ENCODE results near the gene LIMA1.

Gene LIMA1

DNA sequence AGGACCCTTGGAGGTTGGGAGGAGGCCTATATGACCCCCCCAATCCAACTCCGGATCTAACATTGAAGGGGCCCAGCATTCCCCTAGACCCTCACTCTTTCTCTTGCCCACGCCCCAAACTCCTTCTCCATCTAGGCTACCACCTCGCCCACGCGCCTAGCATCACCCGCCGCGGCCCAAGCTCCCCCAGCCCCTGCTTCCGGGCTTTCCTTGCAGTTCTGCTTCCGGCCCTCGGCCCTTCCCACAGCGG lies 116.6 kb downstream of the LIMA1 start:
- Histone ChIP-seq H3K4me1 (ENCODE audit: low read length) (peaks cover 5% of the 10 kb centered on the region; the same call in 1 of the 2 replicates), H3K36me3 (replicated peaks; ENCODE audit: insufficient read depth, low read length) (no peaks in the 10 kb centered on the region), H3K79me2 (ENCODE audit: low read length) (peaks cover 25% of the 10 kb centered on the region), H2AFZ (ENCODE audit: low read length) (peak overlapping the region; percentile 76), H4K20me1 (ENCODE audit: insufficient read depth, low read length) (no peaks in the 10 kb centered on the region), H3K4me3 (ENCODE audit: low read length) (peak overlapping the region; percentile 75), H3K27ac (ENCODE audit: low read length) (peak overlapping the region; percentile 12; the same call in 1 of the 2 replicates), H3K27me3 (replicated peaks; ENCODE audit: insufficient read depth, low read length) (no peaks in the 10 kb centered on the region), H3K4me2 (ENCODE audit: low read depth, low read length) (peak overlapping the region; percentile 94), H3F3A (ENCODE audit: insufficient read depth, low read length) (no peaks in the 10 kb centered on the region), H3K9me2 (replicated peaks; ENCODE audit: insufficient read depth, low read length) (no peaks in the 10 kb centered on the region), H3K9ac (ENCODE audit: low read length) (peak overlapping the region; percentile 72), H3K9me3 (replicated peaks; ENCODE audit: insufficient read depth, low read length) (no peaks in the 10 kb centered on the region)
- no peak for DNase-seq
- TF ChIP-seq EZH2 (optimal IDR thresholded peaks at IDR 0.05; ENCODE audit: low read depth, low read length) (no peak), EZH2phosphoT487 (IDR thresholded peaks at IDR 0.05; ENCODE audit: low read length) (no peak)
- TF ChIP-seq, protein P1, sequence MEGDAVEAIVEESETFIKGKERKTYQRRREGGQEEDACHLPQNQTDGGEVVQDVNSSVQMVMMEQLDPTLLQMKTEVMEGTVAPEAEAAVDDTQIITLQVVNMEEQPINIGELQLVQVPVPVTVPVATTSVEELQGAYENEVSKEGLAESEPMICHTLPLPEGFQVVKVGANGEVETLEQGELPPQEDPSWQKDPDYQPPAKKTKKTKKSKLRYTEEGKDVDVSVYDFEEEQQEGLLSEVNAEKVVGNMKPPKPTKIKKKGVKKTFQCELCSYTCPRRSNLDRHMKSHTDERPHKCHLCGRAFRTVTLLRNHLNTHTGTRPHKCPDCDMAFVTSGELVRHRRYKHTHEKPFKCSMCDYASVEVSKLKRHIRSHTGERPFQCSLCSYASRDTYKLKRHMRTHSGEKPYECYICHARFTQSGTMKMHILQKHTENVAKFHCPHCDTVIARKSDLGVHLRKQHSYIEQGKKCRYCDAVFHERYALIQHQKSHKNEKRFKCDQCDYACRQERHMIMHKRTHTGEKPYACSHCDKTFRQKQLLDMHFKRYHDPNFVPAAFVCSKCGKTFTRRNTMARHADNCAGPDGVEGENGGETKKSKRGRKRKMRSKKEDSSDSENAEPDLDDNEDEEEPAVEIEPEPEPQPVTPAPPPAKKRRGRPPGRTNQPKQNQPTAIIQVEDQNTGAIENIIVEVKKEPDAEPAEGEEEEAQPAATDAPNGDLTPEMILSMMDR (IDR thresholded peaks at IDR 0.05; ENCODE audit: low read length): no peak

DNA sequence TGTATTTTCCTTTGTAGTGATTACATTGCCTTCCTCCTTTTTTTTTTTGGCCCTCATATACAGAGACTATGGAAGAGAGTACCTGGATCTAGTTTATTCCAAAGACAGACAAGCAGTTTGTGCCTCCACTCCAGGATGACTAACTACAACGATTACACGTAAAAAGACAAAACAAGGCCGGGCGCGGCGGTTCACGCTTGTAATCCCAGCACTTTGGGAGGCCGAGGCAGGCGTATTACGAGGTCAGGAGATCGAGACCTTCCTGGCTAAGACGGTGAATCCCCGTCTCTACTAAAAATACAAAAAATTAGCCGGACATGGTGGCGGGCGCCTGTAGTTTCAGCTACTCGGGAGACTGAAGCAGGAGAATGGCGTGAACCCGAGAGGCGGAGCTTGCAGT lies 118.4 kb downstream of the LIMA1 start:
- no peaks in the 10 kb centered on the region for H3K9me2 ChIP-seq (replicated peaks; ENCODE audit: insufficient read depth, low read length)
- H3K27ac ChIP-seq (ENCODE audit: low read length): no peak overlapping the region
- no peaks in the 10 kb centered on the region for H3K27me3 ChIP-seq (replicated peaks; ENCODE audit: insufficient read depth, low read length)
- no peaks in the 10 kb centered on the region for H4K20me1 ChIP-seq (ENCODE audit: insufficient read depth, low read length)
- H3K4me2 ChIP-seq (ENCODE audit: low read depth, low read length): no peak overlapping the region
- peaks cover 25% of the 10 kb centered on the region for H3K79me2 ChIP-seq (ENCODE audit: low read length)
- H3K9ac ChIP-seq (ENCODE audit: low read length): no peak overlapping the region
- no peak for DNase-seq
- no peak overlapping the region for H3K4me3 ChIP-seq (ENCODE audit: low read length)
- H3F3A ChIP-seq (ENCODE audit: insufficient read depth, low read length): 0 out of 2 replicates have a peak, but pooled peaks cover 3% of the 10 kb centered on the region
- TF ChIP-seq, protein P1 (IDR thresholded peaks at IDR 0.05; ENCODE audit: low read length): no peak
- TF ChIP-seq EZH2phosphoT487 (IDR thresholded peaks at IDR 0.05; ENCODE audit: low read length) (no peak), EZH2 (optimal IDR thresholded peaks at IDR 0.05; ENCODE audit: low read depth, low read length) (no peak)
- peaks cover 5% of the 10 kb centered on the region; the same call in 1 of the 2 replicates for H3K4me1 ChIP-seq (ENCODE audit: low read length)
- no peaks in the 10 kb centered on the region for H3K9me3 ChIP-seq (replicated peaks; ENCODE audit: insufficient read depth, low read length)
- no peaks in the 10 kb centered on the region for H3K36me3 ChIP-seq (replicated peaks; ENCODE audit: insufficient read depth, low read length)
- no peak overlapping the region for H2AFZ ChIP-seq (ENCODE audit: low read length)

DNA sequence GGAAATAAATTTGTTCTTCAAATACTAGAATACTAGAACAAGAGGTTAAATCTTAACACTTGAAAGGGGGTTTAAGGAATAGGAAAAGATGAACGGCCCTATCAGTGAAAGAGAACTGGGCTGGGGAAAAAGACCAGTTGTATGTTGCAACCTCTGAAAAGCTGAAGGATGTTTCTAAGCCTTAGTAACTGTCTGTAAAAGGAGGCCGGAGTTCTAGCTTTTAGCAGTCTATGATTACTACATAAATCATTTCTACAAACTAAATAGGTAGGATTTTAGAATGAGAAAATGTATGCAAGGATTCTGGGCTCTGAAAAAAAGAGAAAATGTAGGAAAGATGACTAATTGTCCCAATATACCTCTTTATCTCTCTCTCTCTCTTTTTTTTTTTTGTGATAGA lies 121.1 kb downstream of the LIMA1 start:
- no peak overlapping the region for H2AFZ ChIP-seq (ENCODE audit: low read length)
- peaks cover 5% of the 10 kb centered on the region; the same call in 1 of the 2 replicates for H3K4me1 ChIP-seq (ENCODE audit: low read length)
- no peaks in the 10 kb centered on the region for H3K9me2 ChIP-seq (replicated peaks; ENCODE audit: insufficient read depth, low read length)
- no peak for DNase-seq
- no peak overlapping the region for H3K4me3 ChIP-seq (ENCODE audit: low read length)
- no peak overlapping the region for H3K27ac ChIP-seq (ENCODE audit: low read length)
- H3K79me2 ChIP-seq (ENCODE audit: low read length): peaks cover 25% of the 10 kb centered on the region
- no peak overlapping the region for H3K9ac ChIP-seq (ENCODE audit: low read length)
- no peaks in the 10 kb centered on the region for H4K20me1 ChIP-seq (ENCODE audit: insufficient read depth, low read length)
- no peaks in the 10 kb centered on the region for H3K27me3 ChIP-seq (replicated peaks; ENCODE audit: insufficient read depth, low read length)
- no peaks in the 10 kb centered on the region for H3K36me3 ChIP-seq (replicated peaks; ENCODE audit: insufficient read depth, low read length)
- H3F3A ChIP-seq (ENCODE audit: insufficient read depth, low read length): 0 out of 2 replicates have a peak, but pooled peaks cover 3% of the 10 kb centered on the region
- H3K9me3 ChIP-seq (replicated peaks; ENCODE audit: insufficient read depth, low read length): no peaks in the 10 kb centered on the region
- H3K4me2 ChIP-seq (ENCODE audit: low read depth, low read length): no peak overlapping the region
- no peak for TF ChIP-seq EZH2phosphoT487 (IDR thresholded peaks at IDR 0.05; ENCODE audit: low read length)
- no peak for TF ChIP-seq EZH2 (optimal IDR thresholded peaks at IDR 0.05; ENCODE audit: low read depth, low read length)
- TF ChIP-seq, protein P1 (IDR thresholded peaks at IDR 0.05; ENCODE audit: low read length): no peak

All from MM.1S (cell line).